GM11168 (cell line): ENCODE data around the gene MYL6B.
"Not testable (repeated sequence)": the region's sequence is repeated elsewhere in the genome, so short reads cannot be mapped to it uniquely, and the experiment has no call there.

Source experiments
- in situ Hi-C: fragments of 300-500 bp; cut with MboI; formaldehyde crosslinking; loops from one replicate; pipeline ENCODE4 v1.12.0; 2022; ENCODE audit warnings: low sequenced_read_pairs; ENCODE audit not compliant: unreplicated experiment

MYL6B gene

DNA sequence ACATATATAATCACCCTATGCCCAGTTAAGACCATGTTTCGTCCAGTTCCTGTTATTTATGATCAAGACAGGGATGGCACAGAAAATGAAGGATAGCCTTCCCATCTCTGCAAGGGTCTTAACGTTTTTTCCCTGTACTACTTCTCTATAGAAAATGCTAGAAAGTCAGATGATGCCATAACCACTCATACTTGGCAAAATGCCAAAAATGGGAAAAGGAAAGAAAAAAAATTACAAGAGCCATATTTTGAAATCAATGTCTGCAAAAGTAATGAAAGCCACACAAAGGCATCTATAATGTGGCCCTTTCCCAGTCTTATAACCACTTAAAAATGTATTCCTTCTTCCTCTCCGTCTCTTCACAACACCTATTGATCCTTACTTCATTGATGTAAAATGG lies 1.8 kb upstream of the MYL6B start:
- in situ Hi-C loops = no loop called here

DNA sequence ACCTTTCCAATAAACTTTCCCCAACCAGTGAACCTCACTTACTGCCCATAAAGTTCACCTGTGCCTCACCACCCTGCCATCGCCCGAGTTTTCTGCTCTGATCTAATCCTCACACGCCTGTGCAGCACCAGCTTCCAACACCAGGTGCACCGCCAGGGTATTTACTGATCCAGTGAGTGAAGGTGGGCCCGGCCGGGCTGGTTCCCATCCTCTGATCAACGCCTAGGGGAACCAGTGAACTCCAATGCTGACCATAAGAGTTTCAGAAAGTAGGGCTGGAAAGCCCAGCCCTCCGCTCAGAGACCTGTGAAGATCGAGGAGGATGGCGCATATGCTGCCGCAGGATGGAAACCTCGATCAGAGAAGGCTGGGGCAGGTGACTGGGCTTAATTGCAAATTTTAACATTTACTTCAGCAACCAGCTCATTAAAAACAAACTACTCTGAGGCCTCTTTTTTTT lies 685 bp upstream of the MYL6B start:
- in situ Hi-C loops = no loop called here

DNA sequence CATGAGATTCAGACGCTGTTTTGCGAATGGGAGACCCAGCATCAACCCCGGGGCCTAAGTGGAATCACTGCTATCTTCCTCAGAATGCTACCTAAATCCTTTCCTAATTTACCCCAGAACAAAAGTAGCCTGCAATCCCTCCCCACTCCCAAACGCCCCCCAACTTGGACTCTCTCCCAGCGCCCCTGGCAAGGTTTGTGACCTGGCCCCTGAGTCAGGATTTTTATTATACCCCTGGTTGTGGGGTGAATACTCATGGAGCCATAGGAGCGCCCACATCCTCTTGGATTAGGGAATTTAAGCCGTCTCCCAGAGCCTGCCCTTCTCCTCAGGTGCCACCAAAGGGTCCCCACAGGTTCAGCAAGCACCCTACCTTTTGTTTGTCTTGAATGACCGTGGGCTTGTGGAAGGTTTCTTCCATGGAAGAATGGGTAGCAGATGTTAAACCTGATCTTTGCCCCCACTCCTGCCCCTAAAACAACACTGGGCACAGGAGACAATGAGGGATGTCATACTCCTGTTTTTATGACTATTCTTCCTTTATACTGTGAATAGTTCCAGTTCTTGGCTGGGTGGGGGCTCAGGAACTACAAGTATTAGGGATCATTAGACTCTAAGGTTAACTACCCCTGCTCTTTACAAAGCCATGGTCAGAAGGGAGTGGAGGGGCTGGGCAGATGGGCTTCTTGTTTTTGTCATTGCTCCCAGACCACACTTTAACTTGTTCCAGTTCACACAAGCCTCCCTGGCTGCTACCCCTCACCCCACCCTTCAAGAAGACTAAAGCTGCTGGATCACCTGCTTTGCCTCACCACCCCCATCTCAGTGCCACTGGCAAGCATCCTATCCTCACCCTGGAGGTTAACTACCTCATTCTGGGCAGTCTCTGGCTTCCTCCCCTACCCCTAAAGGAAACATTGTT lies 630 bp downstream of the MYL6B start:
- in situ Hi-C loops = no loop called here

DNA sequence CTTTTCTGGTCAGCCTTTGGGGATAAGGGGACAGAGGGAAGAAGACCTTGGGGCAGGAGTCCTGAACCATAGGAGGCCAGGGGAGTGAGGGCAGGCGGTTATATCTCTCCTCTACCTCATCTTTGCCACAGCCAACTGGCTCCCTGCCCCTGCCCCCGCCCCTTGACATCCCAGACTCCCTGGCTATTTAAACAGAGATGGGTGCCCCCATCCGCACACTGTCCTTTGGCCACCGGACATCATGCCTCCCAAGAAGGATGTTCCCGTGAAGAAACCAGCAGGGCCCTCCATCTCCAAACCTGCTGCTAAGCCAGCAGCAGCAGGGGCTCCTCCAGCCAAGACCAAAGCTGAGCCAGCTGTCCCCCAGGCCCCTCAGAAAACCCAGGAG lies 1.3 kb downstream of the MYL6B start:
- in situ Hi-C loops = no loop called here

DNA sequence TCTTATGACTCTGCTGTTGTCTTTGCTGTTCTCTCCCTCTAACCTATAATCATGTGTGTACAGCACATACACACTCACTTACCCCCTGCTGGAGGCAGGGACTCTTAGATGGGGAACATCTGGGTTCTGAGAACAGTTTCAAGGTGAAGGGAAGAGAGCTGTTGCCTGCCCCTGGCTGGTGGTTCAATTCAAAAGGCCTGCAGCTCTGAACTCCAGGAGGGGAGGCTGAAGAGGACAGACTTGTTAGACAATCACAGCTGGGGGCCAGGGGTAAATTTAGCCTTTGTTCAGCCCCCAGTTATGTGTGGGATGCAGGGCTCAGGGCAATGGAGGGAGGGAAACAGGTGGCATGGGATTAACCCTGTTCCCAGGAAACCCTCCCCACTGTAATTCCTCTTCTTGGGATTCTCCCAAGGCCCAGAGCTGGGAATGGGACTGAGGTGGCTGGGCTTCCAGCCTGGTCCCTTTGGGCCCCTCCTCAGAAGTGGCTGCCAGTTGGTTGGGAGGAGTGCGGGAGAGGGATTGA lies 1.9 kb downstream of the MYL6B start:
- in situ Hi-C loops = no loop called here

DNA sequence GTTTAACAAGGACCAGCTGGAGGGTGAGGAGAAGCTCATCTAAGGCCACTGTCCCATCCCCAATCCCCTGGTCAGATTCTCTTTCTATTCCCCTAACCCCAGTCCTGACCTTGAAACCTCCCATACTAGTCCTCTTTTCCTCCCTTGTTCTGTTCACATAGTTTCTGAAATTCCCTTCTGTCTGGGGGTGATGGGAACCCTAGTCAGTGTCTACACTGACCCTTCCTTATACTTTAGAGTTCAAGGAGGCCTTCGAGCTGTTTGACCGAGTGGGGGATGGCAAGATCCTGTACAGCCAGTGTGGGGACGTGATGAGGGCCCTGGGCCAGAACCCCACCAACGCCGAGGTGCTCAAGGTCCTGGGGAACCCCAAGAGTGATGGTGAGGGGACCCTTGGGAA lies 2.4 kb downstream of the MYL6B start:
- in situ Hi-C loops = no loop called here

DNA sequence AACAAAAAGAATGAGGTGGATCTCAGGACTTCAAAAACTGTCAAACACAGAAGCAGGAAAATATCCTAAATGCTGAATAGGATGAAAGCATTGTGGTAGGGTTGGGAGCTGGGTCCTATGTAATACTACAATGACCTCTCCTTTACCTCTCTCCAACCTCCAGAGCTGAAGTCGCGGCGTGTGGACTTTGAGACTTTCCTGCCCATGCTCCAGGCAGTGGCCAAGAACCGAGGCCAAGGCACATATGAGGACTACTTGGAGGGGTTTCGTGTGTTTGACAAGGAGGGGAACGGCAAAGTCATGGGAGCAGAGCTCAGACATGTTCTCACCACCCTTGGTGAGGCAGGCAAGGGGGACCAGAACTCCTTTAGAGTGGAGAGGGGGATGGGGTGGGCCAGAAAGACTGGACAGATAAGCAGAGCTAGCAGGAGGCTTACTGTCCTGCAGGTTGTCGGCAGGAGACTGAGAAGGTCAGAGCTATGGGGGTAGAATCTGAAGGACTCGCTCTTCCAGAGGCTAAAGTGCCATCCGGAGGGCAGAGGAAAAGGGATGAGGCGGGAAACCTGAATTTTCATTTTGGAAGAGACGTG lies 3.0 kb downstream of the MYL6B start:
- in situ Hi-C loops = no loop called here

DNA sequence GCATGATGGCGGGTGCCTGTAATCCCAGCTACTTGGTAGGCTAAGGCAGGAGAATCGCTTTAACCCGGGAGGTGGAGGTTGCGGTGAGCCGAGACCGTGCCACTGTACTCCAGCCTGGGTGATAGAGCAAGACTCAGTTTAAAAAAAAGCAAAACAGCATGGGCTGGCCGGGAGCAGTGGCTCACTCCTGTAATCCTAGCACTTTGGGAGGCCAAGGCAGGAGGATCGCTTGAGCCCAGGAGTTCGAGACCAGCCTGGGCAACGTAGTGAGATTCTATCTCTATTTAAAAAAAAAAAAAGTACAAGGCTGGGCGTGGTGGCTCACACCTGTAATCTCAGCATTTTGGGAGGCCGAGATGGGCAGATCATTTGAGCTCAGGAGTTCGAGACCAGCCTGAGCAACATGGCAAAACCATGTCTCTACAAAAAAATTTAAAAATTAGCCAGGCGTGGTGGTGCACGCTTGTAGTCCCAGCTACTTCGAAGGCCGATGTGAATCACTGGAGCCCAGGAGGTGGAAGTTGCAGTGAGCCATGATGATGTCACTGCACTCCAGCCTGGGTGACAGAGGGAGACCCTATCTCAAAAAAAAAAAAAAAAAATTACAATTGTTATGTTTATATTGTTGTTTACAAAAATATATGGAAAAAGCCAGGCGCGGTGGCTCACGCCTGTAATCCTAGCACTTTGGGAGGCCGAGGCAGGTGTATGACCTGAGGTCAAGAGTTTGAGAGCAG lies 4.2 kb downstream of the MYL6B start:
- in situ Hi-C loops = not testable (repeated sequence)

DNA sequence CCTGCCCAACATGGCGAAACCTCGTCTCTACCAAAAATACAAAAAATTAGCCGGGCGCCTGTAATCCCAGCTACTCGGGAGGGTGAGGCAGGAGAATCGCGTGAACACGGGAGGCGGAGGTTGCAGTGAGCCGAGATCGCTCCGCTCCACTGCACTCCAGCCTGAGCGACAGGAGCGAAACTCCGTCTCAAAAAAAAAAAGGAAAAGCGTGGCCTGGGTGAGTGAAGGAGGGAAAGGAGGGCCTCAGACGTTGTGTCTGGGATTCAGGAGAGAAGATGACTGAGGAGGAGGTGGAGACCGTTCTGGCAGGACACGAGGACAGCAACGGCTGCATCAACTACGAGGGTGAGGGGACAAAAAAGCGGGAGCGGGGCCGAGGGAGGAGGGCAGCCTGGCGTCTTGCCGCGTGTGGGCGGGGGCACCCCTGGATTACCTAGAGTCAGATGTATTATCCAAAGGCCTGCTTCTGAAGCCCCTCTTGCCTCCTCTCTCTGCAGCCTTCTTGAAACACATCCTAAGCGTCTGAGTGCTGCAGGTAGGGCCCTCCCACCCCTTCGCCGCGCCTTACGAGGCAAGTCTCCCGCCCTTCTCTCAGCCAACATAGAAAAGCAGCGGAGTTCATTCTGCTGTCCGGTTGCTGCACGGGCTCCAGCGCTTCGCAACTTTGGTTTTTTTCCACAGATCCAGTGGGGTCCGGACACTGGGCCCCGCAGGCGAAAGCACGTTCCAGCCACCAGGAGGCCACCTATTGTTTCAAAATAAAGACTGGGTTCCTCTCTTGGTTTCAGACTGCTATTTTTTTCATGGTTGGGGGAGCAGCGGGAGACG lies 5.0 kb downstream of the MYL6B start:
- in situ Hi-C loops = no loop called here

DNA sequence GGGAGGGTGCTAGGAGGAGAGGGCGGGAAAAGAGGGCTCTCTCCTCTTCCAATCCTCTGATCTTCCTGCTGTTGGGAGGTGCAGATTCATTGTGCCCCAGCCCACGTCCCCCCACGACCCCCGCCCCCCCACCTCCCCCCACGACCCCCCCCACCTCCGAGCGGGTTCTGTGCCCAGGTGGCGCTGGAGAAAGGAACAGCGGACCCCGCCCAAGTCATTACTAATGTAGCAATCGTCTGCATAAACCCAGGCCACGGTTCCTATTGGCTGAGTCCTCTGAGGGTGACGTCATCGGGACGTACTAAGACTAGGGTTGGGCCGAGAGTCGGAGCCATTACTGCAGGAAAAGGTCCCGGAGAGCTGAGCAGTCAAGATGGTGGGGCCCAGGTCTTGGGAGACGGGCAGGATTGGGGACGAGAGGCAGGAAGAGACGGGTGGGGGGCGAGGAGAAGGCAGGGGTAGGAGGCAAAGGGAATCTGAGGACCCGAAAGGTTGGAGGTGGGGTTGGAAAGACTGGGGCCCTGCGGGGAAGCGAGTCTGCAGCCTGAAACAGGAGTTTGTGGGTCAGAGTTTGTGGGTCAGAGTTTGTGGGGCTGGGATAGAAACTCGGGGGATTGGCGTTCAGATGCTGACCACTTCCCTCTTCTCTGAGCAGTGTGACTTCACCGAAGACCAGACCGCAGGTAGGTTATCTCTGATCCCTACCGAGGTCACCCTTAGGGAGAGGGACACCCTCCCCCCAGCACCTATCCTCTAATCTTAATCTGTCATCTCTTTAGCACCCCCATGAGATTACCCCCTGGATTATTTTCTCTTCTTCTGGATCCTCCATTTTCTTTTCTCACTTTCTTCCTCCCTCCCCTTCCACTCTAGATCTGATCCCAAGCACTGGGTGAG lies 5.9 kb downstream of the MYL6B start, which contains the start of gene MYL6:
TSS of gene MYL6 (plus strand) at position 331 of the 897 bp plus-strand sequence. CDS start at position 374, 43 bp downstream.
- in situ Hi-C loops = no loop called here

DNA sequence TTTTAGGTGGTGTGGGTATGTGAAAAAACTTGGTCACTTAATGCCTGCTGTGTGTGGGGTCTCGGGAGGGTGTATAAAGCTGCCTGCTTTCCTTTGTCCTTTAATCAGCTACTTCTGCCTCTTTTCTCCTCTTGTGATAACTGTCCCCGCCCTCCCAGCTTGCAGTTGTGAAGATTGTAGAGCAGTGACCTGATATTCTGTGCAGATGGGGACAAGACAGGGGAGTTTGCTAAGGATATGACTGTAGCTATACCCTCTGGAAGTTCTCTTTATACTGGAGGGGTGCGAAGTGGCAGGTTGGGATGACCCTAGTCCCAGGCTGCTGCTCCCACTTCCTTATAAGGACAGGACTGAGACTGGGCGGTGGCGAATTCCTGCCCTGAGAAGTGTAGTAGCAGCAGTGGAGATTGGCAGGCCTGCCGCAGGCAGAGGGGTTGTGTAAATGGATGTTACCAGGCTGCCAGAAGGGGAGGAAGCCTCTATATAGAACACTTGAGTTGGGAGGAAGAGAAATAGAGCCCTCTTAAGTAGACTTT lies 6.6 kb downstream of the MYL6B start:
- in situ Hi-C loops = no loop called here

DNA sequence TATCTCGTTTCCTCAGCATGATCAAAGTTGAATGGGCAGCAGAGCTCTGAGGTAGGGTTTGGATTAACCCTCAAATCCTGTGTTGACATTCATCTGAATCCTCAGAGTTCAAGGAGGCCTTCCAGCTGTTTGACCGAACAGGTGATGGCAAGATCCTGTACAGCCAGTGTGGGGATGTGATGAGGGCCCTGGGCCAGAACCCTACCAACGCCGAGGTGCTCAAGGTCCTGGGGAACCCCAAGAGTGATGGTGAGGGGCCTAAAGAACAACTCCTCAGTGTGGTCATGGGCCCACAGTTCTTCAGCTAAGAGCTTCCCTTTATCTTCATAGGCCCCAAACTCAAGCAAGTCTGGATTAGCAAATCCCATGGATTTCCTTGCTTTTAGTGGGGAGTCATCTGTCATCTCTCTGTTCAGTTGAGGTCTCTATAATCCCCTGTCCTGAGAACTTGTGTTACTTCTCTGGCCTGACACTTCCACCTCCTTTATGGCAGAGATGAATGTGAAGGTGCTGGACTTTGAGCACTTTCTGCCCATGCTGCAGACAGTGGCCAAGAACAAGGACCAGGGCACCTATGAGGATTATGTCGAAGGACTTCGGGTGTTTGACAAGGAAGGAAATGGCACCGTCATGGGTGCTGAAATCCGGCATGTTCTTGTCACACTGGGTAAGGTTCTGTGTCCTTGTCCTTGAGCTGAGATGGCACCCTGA lies 7.2 kb downstream of the MYL6B start:
- in situ Hi-C loops = no loop called here

DNA sequence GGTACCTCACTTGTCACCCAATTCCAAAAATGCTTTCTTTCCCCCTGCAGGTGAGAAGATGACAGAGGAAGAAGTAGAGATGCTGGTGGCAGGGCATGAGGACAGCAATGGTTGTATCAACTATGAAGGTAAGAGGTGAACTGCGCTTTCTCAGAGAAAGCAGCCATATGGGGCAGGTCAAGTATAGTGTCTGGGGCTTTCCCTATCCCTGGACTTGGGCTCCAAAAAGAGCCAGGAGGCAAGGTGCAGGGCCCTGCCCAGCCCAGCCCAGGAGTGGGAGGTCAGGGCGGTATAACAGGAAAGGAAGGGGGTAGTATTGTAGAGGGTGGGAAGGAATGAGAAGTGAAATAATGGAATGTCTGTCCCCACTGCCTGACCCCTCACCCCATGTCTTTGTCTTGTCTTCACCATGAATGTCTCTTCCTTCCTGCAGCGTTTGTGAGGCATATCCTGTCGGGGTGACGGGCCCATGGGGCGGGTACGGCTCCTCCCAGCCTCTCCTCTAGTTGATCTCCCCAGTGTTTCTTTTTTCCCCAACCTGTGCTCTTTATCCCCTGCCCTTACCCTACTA lies 7.9 kb downstream of the MYL6B start:
- in situ Hi-C loops = no loop called here

DNA sequence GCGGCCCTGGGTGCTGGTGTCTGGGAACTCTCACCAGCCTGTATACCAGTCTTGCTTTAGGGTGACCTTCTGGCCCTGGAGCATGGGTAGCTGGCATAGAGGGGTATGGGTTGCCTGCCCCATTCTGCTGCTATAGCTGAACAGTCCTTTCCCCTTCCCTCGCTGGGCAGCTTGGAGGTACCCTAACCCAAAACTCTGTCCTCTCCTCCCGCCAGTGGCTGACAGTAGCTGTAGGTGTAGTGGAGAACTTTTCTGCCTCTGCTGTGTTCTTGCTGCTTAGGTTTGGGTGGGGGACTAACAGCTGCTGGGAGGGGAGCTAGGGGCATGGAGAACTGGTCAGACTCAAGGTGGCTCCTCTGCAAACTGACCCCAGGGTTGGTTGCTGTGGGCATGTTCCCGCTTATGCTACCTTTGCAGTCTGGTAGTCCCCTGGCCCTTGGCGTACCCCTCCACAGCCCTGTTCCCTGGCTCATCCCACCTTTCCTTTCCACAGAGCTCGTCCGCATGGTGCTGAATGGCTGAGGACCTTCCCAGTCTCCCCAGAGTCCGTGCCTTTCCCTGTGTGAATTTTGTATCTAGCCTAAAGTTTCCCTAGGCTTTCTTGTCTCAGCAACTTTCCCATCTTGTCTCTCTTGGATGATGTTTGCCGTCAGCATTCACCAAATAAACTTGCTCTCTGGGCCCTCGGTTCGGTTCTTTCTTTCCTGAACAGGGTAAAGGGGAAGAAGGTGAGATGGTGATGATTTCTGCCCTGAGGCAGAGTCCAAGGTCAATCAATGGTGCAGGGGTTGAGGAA lies 8.7 kb downstream of the MYL6B start:
- in situ Hi-C loops = no loop called here

DNA sequence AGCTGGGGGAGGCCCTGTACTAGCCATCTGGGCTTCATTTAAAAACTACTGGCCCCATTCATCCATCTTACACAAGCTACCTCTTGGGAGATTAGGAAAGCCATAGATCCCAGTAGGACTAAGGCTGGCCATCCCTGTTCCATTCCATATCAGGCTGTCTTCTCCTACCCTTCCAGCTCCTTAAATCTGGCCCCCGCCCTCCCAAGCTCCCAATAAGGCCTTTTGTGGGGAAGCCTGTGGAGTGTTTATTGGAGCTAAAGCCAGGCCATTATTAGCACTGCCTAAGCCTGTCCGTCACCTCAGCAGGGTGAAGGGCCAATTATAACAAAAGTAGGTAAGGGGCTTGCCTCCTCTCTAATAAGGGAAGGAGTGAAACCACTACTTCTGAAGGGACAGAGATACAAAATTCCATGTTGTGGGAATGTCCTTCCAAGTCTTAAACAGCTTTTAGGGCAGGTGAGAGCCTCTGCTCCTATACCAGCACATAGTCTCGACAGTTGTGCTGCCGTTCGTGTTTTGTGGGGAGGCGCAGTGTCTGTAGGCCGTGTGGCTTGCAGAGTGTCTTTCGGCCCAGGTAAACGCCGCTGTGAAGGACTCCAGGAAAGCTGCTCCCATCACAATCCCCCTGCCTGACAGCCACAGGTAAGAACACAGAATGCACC lies 9.4 kb downstream of the MYL6B start:
- in situ Hi-C loops = no loop called here
